Testis (tissue), 3 donors: ENCODE measurements around the gene GRID2. TPM values are rescaled to one million over a fixed set of nuclear protein-coding genes. Genes with fewer than 3 reads are reported as not detected.

Source experiments
- DNase-seq: peaks from one replicate; pipeline ENCODE4 v3.0.0-alpha.2; 2019
- H3K27ac ChIP-seq, 2 donors: fragments of 200-600 bp; sonication (generic); one replicate each; pipeline ENCODE4 v1.5.1; 2019
- H3K27me3 ChIP-seq: fragments of 200-600 bp; sonication (generic); one replicate; pipeline ENCODE4 v1.5.1; 2019
- H3K36me3 ChIP-seq: fragments of 200-600 bp; sonication (generic); one replicate; pipeline ENCODE4 v1.5.1; 2017; ENCODE audit warnings: low read depth; ENCODE audit errors: missing control alignments
- H3K4me1 ChIP-seq: fragments of 200-600 bp; sonication (generic); one replicate; pipeline ENCODE4 v1.5.1; 2019
- H3K4me3 ChIP-seq, 2 donors: fragments of 200-600 bp; sonication (generic); one replicate each; pipeline ENCODE4 v1.5.1; 2017 to 2019
- H3K9me3 ChIP-seq: fragments of 200-600 bp; sonication (generic); one replicate; pipeline ENCODE4 v1.5.1; 2017
- POLR2A ChIP-seq: fragments of 450-650 bp; IDR thresholded peaks from one replicate; pipeline ENCODE4 v1.6.1; 2017; ENCODE audit warnings: antibody characterized with exemption, mild to moderate bottlenecking, moderate library complexity
- WGBS, 2 donors: methylation state at CpG; one replicate each; pipeline ENCODE4 v1.1.5; 2018; 5-methylcytosine and 5-hydroxymethylcytosine counted together
- intact Hi-C: fragments of 100-400 bp; cut with DNase I; formaldehyde crosslinking; loops from one replicate; pipeline ENCODE4 v1.15.1; 2023; ENCODE audit warnings: low total_unique reads
- polyA plus RNA-seq: library from polyadenylated mRNA; stranded (reverse); fragments of 350-450 nt; fragmentation: Illumina TruSeq; extraction: RNeasy Lipid Tissue Mini Kit (QIAGEN cat#74804); gene quantifications from one replicate; pipeline ENCODE4 v1.2.3, GENCODE V29; 2014; ENCODE audit warnings: low read depth, low replicate concordance; ENCODE audit not compliant: insufficient read depth
- total RNA-seq, 2 donors: library from RNA; depleted of rRNA; stranded (reverse); fragments of >200 nt; gene quantifications; one replicate each; pipeline ENCODE4 v1.2.3, GENCODE V29; 2016
- TF ChIP-seq, protein P1 (sequence below), 3 experiments: fragments of 450-650 bp in 2 of 3; fragments of 200-600 bp in 1 of 3; sonication (generic) in 1 of 3; IDR thresholded peaks; one replicate each; pipeline ENCODE4 v1.5.1; 2016 to 2019; ENCODE audit warnings: antibody characterized with exemption in 3 of 3, mild to moderate bottlenecking in 2 of 3, moderate library complexity in 1 of 3

The GRID2 gene
- total and polyA plus RNA-seq, 3 donors from 2014 or later: 27.1 to 34.6 (median 32.7) TPM

DNA sequence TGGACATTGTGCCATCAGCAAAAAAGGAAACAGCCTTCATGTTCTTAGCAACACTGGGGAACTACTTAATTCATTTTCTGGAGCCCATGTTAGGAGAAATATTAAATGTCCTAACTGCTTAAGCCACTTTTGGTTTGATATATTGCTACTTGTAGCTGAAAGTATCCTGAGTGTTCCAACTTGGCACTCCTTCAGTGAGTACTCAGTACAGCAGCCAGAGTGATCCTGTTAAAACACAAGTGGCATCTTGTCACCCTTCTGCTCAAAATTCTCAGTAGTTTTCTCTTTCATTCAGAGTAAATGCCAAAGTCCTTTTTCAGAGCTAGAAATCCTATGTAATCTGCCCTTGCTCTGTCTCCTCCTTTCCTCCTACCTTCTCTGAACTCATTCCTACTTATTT is 522.0 kb downstream of the GRID2 start:
- no peaks in the 10 kb centered on the region for H3K4me1 ChIP-seq
- DNase-seq: no peak
- no peaks in the 10 kb centered on the region for H3K9me3 ChIP-seq
- no peak overlapping the region for H3K27ac ChIP-seq
- TF ChIP-seq, protein P1, sequence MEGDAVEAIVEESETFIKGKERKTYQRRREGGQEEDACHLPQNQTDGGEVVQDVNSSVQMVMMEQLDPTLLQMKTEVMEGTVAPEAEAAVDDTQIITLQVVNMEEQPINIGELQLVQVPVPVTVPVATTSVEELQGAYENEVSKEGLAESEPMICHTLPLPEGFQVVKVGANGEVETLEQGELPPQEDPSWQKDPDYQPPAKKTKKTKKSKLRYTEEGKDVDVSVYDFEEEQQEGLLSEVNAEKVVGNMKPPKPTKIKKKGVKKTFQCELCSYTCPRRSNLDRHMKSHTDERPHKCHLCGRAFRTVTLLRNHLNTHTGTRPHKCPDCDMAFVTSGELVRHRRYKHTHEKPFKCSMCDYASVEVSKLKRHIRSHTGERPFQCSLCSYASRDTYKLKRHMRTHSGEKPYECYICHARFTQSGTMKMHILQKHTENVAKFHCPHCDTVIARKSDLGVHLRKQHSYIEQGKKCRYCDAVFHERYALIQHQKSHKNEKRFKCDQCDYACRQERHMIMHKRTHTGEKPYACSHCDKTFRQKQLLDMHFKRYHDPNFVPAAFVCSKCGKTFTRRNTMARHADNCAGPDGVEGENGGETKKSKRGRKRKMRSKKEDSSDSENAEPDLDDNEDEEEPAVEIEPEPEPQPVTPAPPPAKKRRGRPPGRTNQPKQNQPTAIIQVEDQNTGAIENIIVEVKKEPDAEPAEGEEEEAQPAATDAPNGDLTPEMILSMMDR (IDR thresholded peaks at IDR 0.05): no peak
- TF ChIP-seq POLR2A: no peak
- H3K4me3 ChIP-seq: no peak overlapping the region
- no peaks in the 10 kb centered on the region for H3K36me3 ChIP-seq
- intact Hi-C loops: no loop called here
- H3K27me3 ChIP-seq: no peaks in the 10 kb centered on the region

DNA sequence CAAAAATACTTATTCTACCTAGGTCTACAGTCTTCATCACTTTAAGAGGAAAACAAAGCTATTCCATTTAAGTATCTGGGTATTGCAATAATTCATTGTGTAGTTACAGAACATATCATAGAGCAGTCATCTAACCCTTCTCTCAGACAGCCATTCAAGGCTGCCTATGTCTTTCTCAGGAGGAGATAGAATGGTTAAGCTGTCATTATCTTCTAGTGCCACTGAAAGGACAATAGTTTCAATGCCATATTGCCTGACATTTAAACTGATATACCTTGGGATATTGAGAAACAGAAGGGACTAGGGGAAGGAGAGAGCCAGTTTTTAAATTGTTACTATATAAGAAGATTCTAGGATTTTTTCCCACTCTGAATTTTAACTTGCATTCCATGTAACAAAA is 527.0 kb downstream of the GRID2 start:
- no peaks in the 10 kb centered on the region for H3K4me1 ChIP-seq
- DNase-seq: no peak
- no peaks in the 10 kb centered on the region for H3K36me3 ChIP-seq
- H3K4me3 ChIP-seq: no peak overlapping the region
- H3K27me3 ChIP-seq: no peaks in the 10 kb centered on the region
- no peak overlapping the region for H3K27ac ChIP-seq
- intact Hi-C loops: no loop called here
- no peaks in the 10 kb centered on the region for H3K9me3 ChIP-seq
- TF ChIP-seq, protein P1 (IDR thresholded peaks at IDR 0.05): no peak
- TF ChIP-seq POLR2A: no peak

DNA sequence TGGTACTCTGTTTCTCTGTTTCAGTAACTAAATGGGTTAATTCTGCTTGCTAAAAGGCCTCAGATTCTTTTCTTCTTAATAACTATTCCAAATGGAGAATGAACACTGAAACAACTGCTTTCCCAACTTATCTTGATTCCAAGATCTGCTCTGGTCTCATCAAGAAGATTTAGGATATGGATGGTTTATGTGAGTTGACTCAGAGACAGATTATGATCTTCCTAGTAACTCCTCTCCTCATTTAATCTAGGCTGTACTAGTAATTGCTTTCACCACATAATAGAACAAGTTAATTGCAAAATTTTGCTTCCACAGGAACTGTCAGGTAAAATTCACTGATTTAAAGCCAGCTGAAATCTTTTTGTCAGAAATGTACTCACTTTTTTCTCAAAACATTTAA is 537.1 kb downstream of the GRID2 start:
- DNase-seq: no peak
- no peak overlapping the region for H3K27ac ChIP-seq
- no peak for TF ChIP-seq POLR2A
- TF ChIP-seq, protein P1 (IDR thresholded peaks at IDR 0.05): no peak
- H3K27me3 ChIP-seq: no peaks in the 10 kb centered on the region
- H3K36me3 ChIP-seq: no peaks in the 10 kb centered on the region
- intact Hi-C loops: no loop called here
- H3K9me3 ChIP-seq: no peaks in the 10 kb centered on the region
- H3K4me3 ChIP-seq: no peak overlapping the region
- no peaks in the 10 kb centered on the region for H3K4me1 ChIP-seq

DNA sequence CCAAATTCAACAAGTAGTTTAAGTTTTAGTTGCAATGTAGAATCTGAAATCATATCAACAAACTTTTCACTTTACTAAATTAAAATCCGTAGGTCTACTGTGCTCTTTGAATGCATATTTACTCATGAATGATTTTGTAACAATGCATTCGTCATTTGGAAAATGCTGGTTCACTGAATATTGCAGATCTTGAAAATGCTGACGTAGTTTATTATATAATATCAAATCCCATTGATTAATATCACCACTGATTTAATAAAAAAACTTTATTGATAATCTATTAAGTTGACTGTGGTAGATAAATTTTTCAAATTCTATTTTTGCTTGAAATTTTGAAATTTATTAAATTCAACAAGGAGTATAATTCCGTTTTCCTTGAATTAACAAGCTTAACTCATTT is 540.0 kb downstream of the GRID2 start:
- intact Hi-C loops: no loop called here
- 91 to 95% methylated on average over 4 of the region's 4 CpGs for WGBS, 2 donors
- H3K4me3 ChIP-seq: no peak overlapping the region
- no peaks in the 10 kb centered on the region for H3K4me1 ChIP-seq
- H3K9me3 ChIP-seq: no peaks in the 10 kb centered on the region
- DNase-seq: no peak
- H3K27ac ChIP-seq: no peak overlapping the region
- no peaks in the 10 kb centered on the region for H3K27me3 ChIP-seq
- TF ChIP-seq POLR2A: no peak
- TF ChIP-seq, protein P1 (IDR thresholded peaks at IDR 0.05): no peak
- H3K36me3 ChIP-seq: no peaks in the 10 kb centered on the region

DNA sequence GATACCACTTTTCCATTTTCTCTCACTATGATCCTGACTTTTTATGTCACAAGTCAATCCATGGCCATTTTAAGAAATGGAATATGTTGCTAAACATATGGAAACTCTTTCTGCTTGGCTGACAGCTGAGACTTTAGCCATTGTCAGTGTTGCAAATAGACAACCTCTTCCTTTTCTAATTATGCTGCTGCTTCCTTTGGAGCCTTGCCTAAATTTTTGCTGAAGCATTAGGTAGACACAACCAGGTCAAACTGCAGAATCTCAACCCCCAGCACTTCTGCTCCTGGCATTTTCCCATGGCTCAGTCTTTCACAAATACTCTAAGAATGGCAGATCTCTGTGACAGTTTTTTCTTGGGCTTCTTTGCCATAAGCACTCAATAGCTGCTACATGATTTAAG is 543.3 kb downstream of the GRID2 start:
- Histone ChIP-seq H3K4me3 (no peak overlapping the region), H3K9me3 (no peaks in the 10 kb centered on the region), H3K4me1 (no peaks in the 10 kb centered on the region), H3K36me3 (no peaks in the 10 kb centered on the region), H3K27ac (no peak overlapping the region), H3K27me3 (no peaks in the 10 kb centered on the region)
- intact Hi-C loops: no loop called here
- TF ChIP-seq, protein P1 (IDR thresholded peaks at IDR 0.05): no peak
- no peak for TF ChIP-seq POLR2A
- no peak for DNase-seq
